GM18505 (cell line): ENCODE measurements around the gene ESPL1.

ENCODE experiments used
- ATAC-seq: cut with Tn5 transposase; IDR thresholded peaks from one replicate; pipeline ENCODE4 v1.9.1; 2021; ENCODE audit not compliant: unreplicated experiment
- POLR2A ChIP-seq: IDR thresholded peaks from 4 replicates; pipeline ENCODE4 v1.6.1; 2011; ENCODE audit warnings: borderline replicate concordance; ENCODE audit not compliant: insufficient read depth, insufficient read length; ENCODE audit errors: extremely low read depth

The ESPL1 gene

GRCh38 chr12:53338017-53338416 lies 69.9 kb downstream of the ESPL1 start:
- ATAC-seq: no peak
- TF ChIP-seq POLR2A: no peak

- no peak for TF ChIP-seq POLR2A
- no peak for ATAC-seq
Observed at GRCh38 chr12:53338916-53339315, 70.8 kb downstream of the ESPL1 start.

- no peak for TF ChIP-seq POLR2A
- ATAC-seq: no peak
Observed at GRCh38 chr12:53340398-53340797, 72.3 kb downstream of the ESPL1 start.
